Lung (tissue), 12 donors: Measurements from ENCODE around the gene TMEM94. TPM values are rescaled to one million over a fixed set of nuclear protein-coding genes. Genes with fewer than 3 reads are reported as not detected.

Experiments
- ATAC-seq: fragments of 200-7000 bp; cut with Tn5 transposase; one replicate; pipeline ENCODE4 v1.9.1; 2020; ENCODE audit warnings: moderate number of reproducible peaks; ENCODE audit not compliant: insufficient read depth, low FRiP score
- DNase-seq, 3 donors: peaks; one replicate each; pipeline ENCODE4 v3.0.0-alpha.2; 2013 to 2017
- H3K27ac ChIP-seq, 2 donors: one replicate each; pipeline ENCODE4 v1.5.1; 2013; ENCODE audit warnings: mild to moderate bottlenecking in 2 of 2, moderate library complexity in 2 of 2, control low read depth in 1 of 2, inconsistent platforms in 1 of 2, low read depth in 1 of 2, low read length in 1 of 2
- H3K27me3 ChIP-seq, 3 donors: one replicate each; pipeline ENCODE4 v1.5.1; 2013; ENCODE audit warnings: low read length in 2 of 3; ENCODE audit not compliant: control insufficient read depth in 3 of 3, insufficient read depth in 3 of 3
- H3K36me3 ChIP-seq, 4 donors: one replicate each; pipeline ENCODE4 v1.5.1; 2013; ENCODE audit warnings: low read length in 4 of 4, mild to moderate bottlenecking in 1 of 4, moderate library complexity in 1 of 4; ENCODE audit not compliant: control insufficient read depth in 4 of 4, insufficient read depth in 4 of 4
- H3K4me1 ChIP-seq, 5 donors: one replicate each; pipeline ENCODE4 v1.5.1; 2013; ENCODE audit warnings: low read length in 5 of 5, mild to moderate bottlenecking in 2 of 5, moderate library complexity in 1 of 5; ENCODE audit not compliant: control insufficient read depth in 5 of 5, insufficient read depth in 5 of 5
- H3K4me3 ChIP-seq: one replicate; pipeline ENCODE4 v1.5.1; 2013; ENCODE audit warnings: mild to moderate bottlenecking, control low read depth, moderate library complexity
- H3K9ac ChIP-seq, 2 donors: one replicate each; pipeline ENCODE4 v1.5.1; 2013; ENCODE audit warnings: low read length in 2 of 2, control low read depth in 1 of 2; ENCODE audit not compliant: insufficient read depth in 1 of 2
- H3K9me3 ChIP-seq, 4 donors: one replicate each; pipeline ENCODE4 v1.5.1; 2013; ENCODE audit warnings: low read length in 3 of 4, mild to moderate bottlenecking in 1 of 4, moderate library complexity in 1 of 4; ENCODE audit not compliant: control insufficient read depth in 4 of 4, insufficient read depth in 3 of 4
- WGBS, 2 donors: extraction: QIAGEN DNeasy Blood & Tissue Kit; methylation state at CpG; one replicate each; pipeline ENCODE4 v1.1.7; 2013; 5-methylcytosine and 5-hydroxymethylcytosine counted together
- polyA plus RNA-seq, 2 donors: library from polyadenylated mRNA; stranded (reverse); fragments of 200-250 nt; gene quantifications; one replicate each; pipeline ENCODE4 v1.2.1, GENCODE V29; 2013
- total RNA-seq, 2 donors: library from RNA; depleted of rRNA in 1 of 2; stranded (reverse); fragments of >200 nt in 1 of 2; gene quantifications; one replicate each; pipeline ENCODE4 v1.2.1, GENCODE V29; 2014 to 2021
- TF ChIP-seq, protein P1 (sequence below): IDR thresholded peaks from 2 replicates; pipeline ENCODE4 v1.5.1; 2012; ENCODE audit warnings: mild to moderate bottlenecking; ENCODE audit errors: control extremely low read depth, extremely low read depth
- donor health status: control.
- donor health status: control.
- donor health status: Bipolar disorder and iron deficiency.
- donor health status: healthy.
- donor health status: DM: yes; HTN: yes; CAD: no.

Gene TMEM94
- total and polyA plus RNA-seq, 4 donors, result 40.0 to 82.3 (median 53.3) TPM

DNA sequence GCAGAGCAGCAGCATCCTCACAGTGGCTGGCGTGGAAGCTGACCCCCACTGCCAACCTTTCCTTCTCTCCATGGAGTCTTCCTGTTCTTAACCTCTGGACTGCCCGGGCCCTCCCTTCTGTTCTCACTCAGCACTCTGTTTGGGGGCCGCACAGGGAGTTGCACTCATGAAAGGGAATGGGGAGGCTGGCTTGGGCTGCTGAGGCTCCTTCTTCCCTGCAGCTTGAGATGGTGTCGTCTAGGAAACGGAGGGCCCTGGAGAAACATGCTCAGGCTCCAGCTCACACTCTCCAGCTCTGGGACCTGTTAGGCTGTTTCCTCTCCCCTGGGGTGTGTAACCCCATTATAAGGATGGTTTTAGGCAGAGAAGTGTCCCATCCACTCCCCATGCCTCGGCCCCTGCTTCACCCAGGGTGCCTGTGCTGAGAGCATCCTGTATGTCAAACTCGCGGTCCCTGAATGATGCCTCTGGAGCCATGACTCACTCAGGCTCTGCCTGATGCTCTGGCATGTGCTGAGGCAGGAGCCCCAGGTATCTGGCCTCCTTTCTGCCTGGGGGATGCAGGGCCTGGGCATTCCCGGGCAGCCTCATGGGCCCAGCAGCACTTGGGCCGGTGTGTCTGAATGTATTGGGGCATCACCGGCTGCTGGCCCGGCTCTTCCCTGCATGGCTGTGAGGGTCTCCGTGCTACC lies 18.9 kb downstream of the TMEM94 start:
- Histone ChIP-seq H3K27me3 (no peaks in the 10 kb centered on the region), H3K9ac (no peak overlapping the region), H3K4me1 (peaks cover 9 to 28% (median 21%) of the 10 kb centered on the region in 5 donors), H3K4me3 (no peak overlapping the region), H3K9me3 (no peaks in the 10 kb centered on the region), H3K27ac (peak overlapping the region in 1 of 2 donors; percentile 8), H3K36me3 (peaks cover 0 to 19% (median 16%) of the 10 kb centered on the region in 4 donors)
- WGBS, 2 donors, result 74 to 78% methylated on average over 13 of the region's 13 CpGs
- DNase-seq (peak in 1 of 3 donors; percentile 32), ATAC-seq (no peak)
- TF ChIP-seq, protein P1, sequence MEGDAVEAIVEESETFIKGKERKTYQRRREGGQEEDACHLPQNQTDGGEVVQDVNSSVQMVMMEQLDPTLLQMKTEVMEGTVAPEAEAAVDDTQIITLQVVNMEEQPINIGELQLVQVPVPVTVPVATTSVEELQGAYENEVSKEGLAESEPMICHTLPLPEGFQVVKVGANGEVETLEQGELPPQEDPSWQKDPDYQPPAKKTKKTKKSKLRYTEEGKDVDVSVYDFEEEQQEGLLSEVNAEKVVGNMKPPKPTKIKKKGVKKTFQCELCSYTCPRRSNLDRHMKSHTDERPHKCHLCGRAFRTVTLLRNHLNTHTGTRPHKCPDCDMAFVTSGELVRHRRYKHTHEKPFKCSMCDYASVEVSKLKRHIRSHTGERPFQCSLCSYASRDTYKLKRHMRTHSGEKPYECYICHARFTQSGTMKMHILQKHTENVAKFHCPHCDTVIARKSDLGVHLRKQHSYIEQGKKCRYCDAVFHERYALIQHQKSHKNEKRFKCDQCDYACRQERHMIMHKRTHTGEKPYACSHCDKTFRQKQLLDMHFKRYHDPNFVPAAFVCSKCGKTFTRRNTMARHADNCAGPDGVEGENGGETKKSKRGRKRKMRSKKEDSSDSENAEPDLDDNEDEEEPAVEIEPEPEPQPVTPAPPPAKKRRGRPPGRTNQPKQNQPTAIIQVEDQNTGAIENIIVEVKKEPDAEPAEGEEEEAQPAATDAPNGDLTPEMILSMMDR, result no peak

- TF ChIP-seq, protein P1, result no peak
- H3K27ac ChIP-seq, result peak overlapping the region in 1 of 2 donors; percentile 8
- no peaks in the 10 kb centered on the region for H3K27me3 ChIP-seq
- H3K4me1 ChIP-seq, result peaks cover 9 to 28% (median 22%) of the 10 kb centered on the region in 5 donors
- H3K4me3 ChIP-seq, result no peak overlapping the region
- H3K9ac ChIP-seq, result no peak overlapping the region
- 49 to 60% methylated on average over 3 of the region's 3 CpGs for WGBS, 2 donors
- H3K36me3 ChIP-seq, result peaks cover 0 to 19% (median 16%) of the 10 kb centered on the region in 4 donors
- DNase-seq (peak; percentile 64 to 88 (median 81)), ATAC-seq (no peak)
- no peaks in the 10 kb centered on the region for H3K9me3 ChIP-seq
Measured at GRCh38 chr17:75475851-75476250, 19.4 kb downstream of the TMEM94 start.

DNA sequence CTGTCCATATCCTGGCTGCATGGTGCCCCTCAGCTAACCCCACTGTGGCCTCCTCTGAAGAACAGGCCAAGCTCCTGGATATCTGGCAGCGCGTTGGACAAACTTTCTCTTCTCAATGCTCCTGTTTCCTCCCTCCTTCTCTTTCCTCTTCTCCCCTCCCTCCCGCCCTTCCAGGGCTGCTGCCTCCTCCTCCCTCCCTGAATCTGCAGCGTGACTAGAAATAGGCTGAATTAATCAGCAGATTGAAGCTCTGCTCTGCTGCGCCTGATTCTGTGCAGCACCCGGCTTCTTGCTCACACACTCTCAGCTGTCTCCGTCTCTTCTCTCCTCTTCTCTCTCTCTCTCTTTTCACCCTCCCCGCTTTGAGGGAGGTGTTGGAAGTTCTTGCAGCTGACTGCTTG lies 19.8 kb downstream of the TMEM94 start:
- H3K9ac ChIP-seq, result no peak overlapping the region
- H3K4me3 ChIP-seq, result no peak overlapping the region
- peaks cover 9 to 31% (median 23%) of the 10 kb centered on the region in 5 donors for H3K4me1 ChIP-seq
- no peak for ATAC-seq
- peaks cover 0 to 19% (median 16%) of the 10 kb centered on the region in 4 donors for H3K36me3 ChIP-seq
- H3K27ac ChIP-seq, result peak overlapping the region in 1 of 2 donors; percentile 53
- H3K27me3 ChIP-seq, result no peaks in the 10 kb centered on the region
- WGBS, 2 donors, result 51 to 79% methylated on average over 8 of the region's 8 CpGs
- TF ChIP-seq, protein P1, result no peak
- no peaks in the 10 kb centered on the region for H3K9me3 ChIP-seq
- DNase-seq, result peak; percentile 60 to 83 (median 68)
